HG03280 (cell line): ENCODE results near the gene SMC2.
A peak's percentile ranks its signal among the peaks of the same experiment; 100 is the strongest.

ENCODE experiments used
- ATAC-seq: cut with Tn5 transposase; IDR thresholded peaks from one replicate; pipeline ENCODE4 v1.9.1; 2021; ENCODE audit warnings: mild to moderate bottlenecking, moderate library complexity; ENCODE audit not compliant: unreplicated experiment

SMC2 gene

GRCh38 chr9:104099630-104100029, 5.5 kb downstream of the SMC2 start:
- ATAC-seq = no peak

DNA sequence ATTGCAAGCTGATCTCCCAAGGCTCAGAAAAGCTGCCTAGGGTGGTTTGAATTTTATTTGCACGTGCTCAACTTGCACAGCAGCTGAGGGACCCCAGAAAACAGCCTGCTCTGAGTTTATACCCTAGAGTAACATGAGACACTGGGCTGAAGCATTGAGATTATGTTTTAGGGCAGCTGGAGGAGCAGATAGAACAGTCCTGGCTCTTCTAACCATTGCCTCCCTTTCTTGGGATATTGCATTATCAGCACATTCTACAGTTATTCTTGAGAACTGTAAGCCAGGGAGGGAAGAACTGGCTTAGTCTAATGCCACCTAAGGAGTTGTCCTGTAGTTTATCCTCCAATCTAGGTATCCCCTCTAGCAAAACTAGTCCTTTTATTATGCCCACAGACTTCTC, 10.3 kb downstream of the SMC2 start:
- no peak for ATAC-seq

DNA sequence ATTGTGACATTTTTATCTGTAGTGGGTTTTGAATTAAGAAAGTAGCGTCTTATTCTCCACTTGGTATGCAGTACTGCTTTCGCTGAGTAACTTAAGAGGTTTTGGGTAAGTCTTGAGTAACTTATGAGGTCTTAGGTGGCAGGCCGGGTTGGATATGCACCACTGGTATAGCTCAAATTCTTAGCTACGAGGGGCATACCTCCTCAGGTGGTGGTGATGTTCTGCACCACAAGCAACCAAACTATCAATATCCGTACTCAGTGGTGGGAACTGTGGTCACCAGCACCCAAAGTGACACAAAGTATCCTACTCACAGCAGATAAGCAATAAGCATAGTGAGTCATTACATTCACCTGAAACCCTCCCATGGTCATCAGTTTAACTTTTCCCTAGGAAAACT, 13.7 kb downstream of the SMC2 start:
- no peak for ATAC-seq

- no peak for ATAC-seq
Measured at GRCh38 chr9:104108315-104108714, 14.2 kb downstream of the SMC2 start.

DNA sequence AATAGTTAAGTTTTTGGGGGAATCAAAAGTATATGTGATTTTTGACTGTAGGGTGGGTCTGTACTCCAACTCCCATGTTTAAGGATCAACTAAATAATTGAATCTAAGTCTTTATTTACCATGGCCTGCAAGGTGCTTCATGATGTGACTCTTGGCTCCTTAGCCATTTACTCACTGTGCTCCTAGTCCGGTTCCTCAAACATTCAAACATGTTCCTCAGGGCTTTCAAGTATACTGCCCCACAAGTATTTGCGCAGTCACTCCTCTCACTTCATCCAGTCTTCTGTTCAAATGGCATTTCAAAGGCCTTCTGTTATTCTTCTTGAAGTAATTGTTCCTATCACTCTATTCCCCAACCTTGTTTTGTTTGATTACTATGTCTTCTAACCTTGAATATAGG, 16.4 kb downstream of the SMC2 start:
- no peak for ATAC-seq

DNA sequence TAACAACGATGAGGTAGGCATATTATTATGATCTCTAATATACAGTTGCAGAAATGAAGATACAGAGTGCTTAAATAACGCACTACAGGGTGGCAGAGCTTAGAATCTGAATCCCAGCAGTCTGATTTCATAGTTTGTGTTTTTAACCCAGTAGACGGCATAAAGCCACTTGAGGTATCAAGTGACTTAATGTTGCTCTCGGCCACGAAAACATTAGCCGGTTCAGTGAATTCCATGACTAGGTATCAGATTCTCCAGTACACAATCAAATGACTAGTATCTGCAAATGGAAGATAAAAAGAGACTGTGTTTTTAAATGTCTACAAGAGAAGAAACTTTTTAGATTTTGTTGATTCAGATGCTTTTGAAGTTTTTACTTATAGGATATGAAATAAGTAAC, 24.8 kb downstream of the SMC2 start:
- no peak for ATAC-seq

DNA sequence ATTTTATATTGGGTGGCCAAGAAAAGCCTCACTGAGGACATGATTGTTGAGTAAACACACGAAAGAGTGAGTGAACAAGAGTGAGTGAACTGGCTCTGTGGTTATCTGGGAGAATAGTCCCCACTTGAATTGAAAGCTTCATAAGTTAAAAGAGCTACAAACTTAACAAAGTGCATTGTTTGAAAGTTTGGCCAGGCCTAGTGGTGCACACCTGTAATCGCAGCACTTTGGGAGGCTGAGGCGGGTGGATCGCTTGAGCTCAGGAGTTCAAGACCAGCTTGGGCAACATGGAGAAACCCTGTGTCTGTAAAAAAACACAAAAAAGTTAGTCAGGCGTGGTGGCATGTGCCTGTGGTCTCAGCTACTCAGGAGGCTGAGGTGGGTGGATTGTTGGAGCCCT, 26.9 kb downstream of the SMC2 start:
- ATAC-seq = no peak

- ATAC-seq = no peak
Measured at GRCh38 chr9:104138243-104138868, 44.2 kb downstream of the SMC2 start.

DNA sequence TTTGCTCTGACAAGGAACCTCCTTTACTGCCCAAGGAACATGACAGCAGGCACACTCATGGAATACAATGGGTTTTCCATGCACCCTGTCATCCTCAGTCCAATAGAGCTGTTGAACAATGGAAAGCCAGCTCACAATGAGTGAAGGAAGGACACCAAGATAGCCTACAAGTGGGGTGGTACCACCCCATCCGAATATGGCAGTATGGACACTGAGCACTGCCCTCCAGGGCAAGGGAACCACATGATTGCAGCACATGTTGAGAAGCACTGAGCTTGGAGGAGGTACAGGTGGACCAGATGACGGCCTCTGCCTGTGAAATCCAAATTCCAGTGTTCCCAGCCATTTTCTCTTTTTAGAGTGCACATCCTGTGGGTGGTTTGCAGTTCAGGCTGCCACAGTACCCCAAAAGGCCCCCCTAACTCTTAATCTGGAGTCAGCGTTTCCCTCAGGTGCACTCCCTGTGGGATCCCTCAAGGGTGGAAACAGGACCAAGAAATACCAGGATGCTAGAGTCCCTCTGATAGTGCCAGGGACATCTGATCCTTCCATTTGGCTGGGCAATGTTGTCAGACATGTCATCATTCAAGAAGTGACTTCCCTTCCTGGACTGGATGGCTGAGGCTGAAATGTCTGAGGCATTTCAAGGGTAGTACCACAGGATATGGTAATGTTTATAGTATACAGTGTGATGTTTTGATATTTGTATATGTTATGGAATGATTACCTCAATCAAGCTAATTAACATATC, 48.9 kb downstream of the SMC2 start:
- ATAC-seq = no peak

DNA sequence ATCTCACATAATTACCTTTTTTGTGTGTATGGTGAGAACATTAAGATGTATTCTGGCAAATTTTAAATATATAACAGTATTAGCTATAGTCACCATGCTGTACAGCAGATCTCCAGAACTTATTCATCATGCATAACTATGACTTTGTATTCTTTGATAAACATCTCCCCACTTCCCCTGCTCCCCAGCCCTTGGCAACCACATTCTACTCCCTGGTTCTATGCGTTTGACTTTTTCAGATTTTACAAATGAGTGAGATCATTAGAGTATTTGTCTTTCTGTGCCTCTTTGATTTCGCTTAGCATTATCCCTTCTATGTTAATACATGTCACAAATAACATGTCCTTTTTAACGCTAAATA, 49.4 kb downstream of the SMC2 start:
- ATAC-seq = no peak

DNA sequence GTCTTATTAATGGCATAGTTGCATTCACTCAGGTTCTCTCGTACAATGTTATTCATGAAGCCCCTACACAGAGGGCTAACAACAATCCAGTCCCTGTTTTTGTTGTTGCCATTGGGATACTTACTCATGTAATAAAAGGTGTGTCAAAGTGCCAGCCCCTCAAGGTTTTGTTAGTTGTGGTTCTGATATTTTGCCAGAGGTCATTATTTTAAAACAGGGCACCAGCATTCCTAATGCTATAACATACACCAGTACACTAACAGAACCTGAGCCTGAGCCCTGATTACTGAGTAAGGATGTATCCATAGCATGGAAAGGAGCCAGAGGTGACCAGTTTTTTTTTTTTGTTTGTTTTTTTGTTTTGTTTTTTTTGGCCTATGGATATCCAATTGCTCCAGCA, 50.2 kb downstream of the SMC2 start:
- ATAC-seq = no peak

GRCh38 chr9:104173067-104173466, 79.0 kb downstream of the SMC2 start:
- ATAC-seq = no peak

DNA sequence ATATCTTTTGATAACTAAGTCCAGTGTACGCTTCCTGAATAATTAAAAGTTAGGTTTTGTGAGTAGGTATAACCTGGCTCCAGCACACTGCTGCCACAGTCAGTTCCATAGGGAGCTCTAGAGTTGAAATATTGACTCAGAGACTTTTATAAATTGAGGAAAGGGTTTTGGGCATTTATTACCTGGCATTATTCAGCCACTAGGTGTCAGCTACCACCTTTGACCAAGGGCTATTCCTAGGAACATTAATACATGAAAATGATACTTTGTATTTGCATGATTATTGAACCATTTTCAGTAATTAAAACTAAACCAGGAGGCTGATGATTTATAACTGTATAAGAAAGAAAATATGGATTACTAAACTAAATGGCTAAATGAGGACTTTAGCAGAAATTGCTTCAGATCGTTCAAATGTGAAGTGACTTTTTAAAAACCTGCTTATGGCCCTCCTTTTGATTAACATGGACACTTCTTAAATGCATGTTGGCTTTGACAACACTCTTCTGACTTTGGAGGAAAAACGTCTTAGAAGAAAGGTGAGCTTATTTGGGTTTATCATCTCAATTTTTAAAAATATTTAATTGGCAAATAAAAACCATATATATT, 83.0 kb downstream of the SMC2 start:
- ATAC-seq = no peak

DNA sequence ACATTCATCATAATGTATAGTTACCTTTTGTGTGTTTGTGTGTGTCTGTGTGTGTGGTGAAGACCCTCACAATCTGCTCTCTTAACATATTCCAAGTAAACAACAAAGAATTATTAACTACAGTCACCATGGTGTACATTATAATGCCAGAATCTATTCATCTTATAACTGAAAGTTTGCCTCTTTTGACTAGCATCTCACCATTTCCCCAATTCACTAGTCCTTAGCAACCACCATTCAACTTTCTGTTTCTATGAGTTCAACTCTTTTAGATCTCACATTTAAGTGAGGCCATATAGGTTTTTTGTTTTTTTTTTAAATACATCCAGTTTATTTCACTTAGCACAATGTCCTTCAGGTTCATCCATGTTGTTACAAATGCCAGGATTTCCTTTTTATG, 83.6 kb downstream of the SMC2 start:
- ATAC-seq = peak; percentile 77
